GM19452 (cell line): Measurements from ENCODE around the gene ELL2.

Experiments
- ATAC-seq: cut with Tn5 transposase; IDR thresholded peaks from one replicate; pipeline ENCODE4 v1.9.1; 2021; ENCODE audit not compliant: unreplicated experiment

The ELL2 gene

DNA sequence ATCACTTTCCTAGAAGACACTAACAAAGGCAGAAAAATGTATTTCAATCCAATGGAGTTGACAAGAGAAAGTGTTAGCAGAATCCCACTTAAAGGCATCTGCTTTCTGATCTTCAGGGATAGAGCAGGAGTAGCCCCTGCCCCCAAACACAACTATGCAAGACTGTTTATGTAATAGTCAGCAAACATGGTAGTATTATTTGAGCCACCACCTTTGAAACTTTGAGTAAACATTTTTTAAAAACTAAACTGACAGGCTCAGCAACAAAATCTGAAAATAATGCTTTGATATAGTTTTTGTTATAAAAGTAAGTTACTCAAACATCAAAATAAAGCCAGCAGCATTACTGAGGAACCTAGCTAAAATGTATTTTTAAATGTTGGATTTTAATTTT is 4.8 kb downstream of the ELL2 start:
- no peak for ATAC-seq

DNA sequence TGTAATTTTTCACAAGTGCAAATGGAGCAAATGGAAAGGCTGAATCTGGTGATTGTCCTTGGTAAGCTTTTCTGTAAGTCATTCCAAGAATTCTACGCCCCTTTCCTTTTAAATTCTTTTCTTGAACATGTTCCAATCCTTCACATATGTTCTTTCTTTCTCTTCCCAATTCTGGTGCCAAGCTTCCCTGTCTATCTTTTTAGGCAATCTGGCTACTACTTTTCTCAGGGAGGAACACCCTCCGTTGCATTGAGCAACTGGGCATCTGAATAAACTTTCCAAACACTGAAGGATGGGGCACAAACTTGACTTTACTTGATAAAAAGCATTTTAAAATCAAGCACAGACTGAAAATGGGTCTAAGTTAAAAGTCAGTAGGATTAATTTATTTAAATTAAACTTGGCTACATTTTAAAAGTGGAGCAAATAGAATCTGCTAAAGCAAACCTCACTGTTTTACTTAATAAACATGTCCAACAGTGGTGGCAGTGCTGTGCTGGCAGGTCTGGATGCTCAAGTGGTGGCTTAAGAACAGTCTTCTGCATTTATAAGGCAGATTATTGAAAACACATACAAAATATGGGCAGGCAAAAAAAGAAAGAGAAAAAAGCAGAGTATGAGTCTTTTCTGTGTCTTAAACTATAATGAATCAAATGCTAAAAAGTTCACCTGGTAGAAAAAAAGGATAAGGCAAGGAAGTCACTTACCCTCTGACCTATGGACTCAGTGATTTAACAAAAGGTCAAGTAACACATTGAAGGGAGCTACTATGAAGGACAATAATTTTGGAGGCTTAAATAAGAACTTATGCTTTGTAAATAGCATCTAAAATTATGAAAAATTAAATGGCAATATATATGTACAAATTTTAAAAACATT is 5.4 kb downstream of the ELL2 start:
- no peak for ATAC-seq

DNA sequence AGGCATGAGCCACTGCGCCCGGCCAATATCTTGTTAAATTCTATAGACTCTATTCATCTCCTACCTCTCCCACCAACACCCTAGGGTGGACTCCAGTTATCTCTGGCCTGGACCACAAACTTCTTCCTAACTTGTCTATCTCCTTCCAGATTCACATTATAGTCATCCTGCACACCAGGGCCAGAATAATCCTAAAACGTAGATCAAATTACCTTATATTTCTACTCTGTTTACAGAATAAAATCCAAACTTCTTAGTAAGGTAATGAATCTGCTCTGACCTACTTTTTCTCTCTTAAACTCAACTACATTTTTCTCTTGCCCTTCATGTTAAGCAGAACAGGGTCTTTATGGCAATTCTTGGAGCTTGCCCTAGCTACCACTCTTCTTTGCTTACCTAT is 6.9 kb downstream of the ELL2 start:
- no peak for ATAC-seq

DNA sequence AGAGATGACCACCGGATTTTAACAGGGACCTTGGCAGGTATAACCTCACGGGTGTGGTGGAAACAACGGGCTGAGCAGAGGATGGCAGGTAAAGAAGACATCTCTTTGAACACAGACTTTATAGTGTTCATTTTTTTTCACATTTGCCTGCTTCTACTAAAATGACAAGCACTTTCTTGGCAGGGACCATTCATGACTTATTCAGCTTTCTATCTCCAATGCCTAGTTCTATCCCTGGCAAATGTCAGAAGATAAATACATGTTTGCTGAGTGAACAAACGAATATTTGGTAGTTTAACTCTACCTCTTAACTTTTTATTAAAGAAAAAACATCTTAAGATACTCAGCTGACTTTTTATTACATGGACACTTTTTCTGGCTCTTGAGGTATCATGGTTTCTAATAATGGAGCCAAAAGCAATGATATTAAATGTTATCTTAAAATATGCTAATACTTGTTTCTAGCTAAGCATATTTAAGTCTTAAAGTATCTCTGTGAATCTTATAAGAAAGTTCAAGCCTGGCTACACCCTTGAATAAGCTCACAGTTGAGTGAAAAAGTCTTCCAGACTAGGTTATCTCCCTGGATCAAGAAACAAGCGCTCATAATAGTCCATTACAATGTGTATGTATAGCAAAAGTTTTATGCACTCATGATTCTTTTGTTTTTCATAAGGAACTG is 8.5 kb downstream of the ELL2 start:
- ATAC-seq: no peak

DNA sequence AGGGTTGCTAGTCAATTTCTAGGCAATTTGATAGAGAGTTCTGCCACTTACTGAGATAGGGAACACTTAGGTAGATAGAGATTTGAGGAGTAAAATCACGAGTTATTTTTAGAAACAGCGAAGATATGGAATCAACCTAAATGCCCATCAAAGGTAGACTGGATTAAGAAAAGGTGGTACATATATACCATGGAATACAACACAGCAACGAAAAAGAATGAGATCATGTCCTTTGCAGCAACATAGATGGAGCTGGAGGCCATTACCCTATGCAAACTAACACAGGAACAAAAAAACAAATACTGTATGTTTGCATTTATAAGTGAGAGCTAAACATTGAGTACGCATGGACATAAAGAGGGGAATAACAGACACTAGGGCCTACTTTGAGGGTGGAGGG is 9.7 kb downstream of the ELL2 start:
- ATAC-seq: no peak

DNA sequence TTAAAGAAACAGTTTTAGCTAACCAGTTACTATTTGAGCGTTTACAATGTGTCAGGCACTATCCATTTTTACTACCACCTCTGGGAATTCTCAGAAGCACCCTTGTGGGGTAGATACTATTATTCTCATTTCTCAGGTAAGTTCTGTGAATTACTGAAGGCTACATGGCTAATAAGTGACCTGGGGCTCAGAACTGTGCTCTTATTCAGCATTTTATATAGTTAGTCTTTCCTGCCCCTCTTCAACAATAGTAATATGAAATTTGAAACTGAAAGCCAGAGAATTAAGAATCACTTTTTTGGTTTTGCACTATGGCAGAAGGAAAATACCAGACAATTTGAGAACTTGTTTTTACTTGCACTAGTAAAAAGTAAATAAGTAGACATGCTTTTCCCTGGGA is 11.8 kb downstream of the ELL2 start:
- ATAC-seq: peak; percentile 83

DNA sequence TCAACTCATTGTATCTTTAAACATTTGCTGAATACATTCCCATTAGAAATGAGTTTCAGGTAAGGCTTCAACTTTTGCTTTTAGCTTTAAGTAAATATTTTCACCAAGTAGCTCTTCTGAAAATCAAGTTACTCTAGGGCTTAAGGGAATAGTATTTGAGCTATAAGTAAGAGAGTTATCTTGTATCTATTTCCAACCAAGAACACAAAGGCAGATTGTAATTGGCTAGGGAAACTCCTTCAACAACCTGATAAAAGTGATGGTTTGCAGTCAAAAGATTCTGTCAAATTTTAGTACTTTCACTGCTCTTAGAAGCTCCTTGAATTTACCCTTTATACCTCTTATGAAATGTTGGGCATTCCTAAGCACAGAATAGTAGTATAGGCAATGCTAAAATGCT is 13.0 kb downstream of the ELL2 start:
- no peak for ATAC-seq

DNA sequence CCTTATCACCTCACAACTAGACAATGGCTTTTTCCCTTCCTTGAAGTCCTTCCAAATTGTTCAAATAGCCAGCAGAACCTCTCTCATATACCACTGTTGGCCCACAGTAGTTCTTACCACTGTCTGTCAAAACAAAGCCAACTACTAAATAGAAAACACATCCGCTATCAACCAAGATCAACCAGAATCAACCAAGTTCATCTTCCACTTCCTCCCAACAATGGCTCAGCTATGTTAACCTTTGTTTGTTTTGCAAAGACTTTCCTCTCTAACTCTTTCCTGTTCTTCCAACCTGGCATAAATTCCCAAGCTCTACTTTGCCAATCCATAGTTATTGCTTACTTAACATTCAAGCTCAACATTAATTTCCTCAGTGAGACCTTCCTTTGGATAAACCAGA is 15.2 kb downstream of the ELL2 start:
- no peak for ATAC-seq

DNA sequence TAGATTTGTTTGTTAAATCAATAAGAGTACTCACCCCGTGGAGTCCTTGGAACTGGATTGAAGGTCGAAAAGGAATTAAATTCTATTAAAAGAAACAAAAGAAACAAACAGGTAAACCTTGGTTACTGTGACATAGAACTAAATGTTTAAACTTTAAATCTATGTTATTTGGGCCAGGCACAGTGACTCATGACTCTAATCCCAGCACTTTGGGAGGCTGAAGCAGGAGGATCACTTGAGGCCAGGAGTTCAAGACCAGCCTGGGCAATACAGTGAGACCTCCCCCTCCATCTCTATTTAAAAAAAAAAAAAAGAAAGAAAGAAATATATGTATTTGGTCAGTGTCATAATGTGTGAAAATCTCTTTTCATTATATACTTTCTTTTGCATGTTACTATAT is 18.7 kb downstream of the ELL2 start:
- no peak for ATAC-seq

DNA sequence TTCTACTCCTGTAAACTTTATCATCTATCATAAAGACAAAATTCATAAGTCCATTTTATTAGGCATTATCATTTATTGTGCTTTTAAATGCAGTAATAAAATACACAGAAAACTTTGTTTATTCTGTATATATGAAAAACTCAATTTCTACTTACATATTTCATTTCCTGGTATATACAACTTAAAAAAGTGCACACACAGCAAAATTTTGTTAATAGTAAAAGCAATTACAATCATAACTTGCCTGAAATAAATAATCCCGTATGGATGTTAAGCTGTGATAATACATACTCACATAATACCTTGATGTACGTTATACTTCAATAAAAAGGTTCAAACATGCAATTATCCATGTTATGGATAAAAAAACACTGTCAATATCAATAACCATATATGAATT is 19.2 kb downstream of the ELL2 start:
- ATAC-seq: no peak

DNA sequence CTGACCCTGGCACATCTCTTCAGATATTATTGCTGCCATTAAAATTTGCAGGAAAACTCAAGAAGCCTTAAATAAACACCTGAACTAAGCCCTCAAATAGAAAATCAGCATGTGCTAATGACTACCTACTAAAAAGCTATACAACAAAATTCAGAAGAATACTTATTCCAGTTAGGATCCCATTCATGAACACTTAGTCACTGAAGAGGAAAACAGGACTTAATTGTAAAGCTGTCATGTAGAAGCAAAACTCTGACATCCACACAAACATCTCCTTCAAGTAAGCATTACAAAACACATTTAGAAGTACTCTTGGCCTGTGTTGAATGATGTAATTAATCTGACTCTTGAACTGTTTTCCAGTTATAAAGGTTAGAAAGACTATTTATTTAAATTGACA is 19.9 kb downstream of the ELL2 start:
- no peak for ATAC-seq

DNA sequence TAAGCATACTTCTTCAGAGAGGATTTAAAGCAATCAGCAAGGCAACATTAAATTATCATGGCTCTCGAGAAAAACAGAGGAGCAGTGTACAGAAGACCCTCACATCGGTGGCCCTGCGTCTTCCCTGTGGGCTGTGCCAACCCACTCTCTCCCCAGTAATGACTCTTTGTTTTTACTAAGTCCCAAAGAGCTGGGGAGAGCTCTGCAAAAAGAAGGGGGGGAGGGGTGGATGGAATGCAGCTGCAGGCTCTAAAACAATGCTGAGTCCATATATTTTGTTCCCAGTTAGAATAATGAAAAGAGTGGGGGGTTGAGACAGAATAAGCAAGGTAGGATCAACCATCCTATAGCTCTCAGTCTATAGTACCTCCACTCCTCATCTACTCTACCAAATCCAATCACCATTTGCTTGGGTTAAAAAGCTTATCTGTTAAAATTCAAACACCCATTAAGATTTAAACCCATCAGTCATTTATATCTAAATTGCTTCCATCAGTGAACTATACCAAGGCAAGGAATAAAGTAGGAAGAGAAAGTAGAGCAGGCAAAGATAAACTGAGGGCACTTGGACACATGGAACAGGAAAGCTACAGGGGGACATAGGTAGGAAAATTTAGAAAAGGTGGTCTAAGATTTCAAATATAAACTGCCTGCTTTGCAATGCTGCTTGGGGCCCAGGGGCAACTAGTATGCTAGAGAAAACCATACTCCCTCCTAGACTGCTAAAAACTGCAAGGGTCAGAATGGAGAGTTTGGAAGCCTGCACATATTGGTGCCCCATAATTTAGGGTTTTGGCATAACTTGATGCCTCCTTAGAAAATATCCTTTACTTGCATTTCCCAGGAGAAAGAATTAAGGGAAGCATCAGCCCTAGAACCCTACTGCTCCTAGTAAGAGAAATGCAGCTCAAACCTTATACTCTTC is 20.6 kb downstream of the ELL2 start:
- no peak for ATAC-seq

DNA sequence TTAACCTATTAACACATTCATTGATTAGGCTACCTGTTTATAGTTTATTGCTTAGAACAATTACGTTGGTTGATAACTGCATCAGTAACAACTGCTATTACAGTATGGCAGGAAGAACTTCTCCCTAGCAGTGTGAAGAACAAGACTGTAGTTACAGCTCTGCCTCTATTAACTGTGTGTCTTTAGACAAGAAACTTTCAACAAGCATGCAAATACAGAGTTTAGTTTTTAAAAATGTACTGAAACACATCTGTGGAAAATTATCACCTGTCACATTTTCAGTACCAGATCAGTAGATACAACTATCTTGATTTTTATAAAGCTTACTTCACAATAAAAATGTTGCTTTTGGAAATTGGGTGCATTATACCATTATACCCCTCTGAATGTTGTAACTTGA is 22.2 kb downstream of the ELL2 start:
- peak; percentile 60 for ATAC-seq

DNA sequence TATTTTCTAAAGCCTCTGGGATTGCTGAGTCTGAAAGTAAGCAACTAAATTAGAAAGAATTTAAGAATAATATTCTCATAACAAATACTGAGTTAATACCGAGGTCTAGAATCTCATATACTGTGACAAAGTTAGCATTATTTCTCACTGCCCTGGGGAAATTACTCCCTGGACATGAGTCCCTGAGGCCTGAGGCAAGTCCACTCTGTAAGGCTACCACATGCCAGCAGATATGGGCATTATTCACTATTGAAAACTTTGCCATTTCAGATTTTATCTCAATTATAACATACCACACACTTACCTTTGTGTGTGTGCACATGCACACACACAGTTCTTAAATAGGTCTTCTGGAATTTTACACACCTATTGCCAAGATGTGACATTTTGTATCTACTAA is 22.9 kb downstream of the ELL2 start:
- no peak for ATAC-seq

DNA sequence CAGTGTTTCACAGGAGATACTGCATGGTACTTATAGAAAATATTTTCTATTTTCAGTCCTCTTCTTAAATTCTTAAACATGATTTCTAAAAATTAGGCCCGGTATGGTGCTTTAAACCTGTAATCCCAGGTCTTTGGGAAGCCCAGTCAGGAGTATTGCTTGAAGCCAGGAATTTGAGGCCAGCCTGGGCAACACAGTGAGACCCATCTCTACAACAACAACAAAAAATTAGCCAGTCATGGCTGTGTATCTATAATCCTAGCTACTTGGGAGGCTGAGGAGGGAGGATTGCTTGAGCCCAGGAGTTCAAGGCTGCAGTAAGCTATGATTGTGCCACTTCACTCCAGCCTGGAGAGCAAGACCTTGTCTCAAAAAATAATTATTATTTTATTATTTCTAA is 23.3 kb downstream of the ELL2 start:
- ATAC-seq: no peak

DNA sequence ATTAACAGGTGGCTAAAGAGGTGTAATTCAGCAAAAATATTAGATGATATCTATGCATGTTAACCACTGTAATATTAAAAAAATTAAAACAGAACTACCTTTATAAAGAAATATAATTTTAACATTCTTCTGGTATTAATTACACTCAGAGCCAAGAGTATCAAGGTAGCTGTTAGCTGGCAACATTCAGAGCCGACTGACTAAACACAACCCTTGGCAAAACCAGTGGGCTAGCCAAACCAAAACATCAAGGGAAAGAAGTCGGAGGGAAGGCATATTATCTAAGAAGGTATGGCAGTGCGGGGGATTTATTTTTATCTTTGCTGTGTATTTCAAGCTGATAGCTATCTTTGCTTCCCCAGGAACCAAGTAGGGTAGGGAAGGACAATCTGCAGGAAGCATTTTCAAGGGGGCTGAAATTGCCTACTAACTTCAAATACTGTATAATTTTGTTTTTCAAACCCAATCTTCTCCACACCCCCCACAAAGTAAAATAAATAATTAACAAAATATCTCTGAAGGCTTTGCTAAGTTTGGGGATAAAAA is 24.0 kb downstream of the ELL2 start:
- no peak for ATAC-seq

DNA sequence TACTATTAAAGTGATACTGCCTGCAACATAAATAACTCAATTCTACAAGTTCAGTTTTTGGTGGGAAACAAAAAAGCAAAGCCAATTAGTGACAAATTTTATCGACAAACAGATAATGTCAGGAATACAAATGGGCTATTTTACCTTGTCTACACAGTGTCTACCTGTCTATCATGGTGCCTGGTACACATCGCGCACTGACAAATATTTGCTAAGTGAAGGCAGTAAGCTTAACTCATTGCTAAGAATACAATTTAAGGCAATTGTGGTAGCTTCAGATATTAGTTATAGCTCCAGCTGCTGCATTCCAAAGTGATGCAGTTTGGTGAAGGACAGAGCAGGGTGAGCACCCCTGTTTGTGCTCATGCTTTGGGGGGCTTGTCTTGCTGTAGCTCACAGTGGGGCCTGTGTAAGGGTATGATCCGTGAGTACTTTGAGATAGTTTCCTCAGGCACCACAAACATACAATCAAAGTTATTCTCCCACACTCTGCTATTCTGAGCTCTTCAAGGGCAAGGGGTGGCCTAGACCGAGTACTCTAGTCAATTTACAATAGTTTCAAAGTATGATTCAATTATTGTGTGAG is 24.7 kb downstream of the ELL2 start:
- no peak for ATAC-seq

DNA sequence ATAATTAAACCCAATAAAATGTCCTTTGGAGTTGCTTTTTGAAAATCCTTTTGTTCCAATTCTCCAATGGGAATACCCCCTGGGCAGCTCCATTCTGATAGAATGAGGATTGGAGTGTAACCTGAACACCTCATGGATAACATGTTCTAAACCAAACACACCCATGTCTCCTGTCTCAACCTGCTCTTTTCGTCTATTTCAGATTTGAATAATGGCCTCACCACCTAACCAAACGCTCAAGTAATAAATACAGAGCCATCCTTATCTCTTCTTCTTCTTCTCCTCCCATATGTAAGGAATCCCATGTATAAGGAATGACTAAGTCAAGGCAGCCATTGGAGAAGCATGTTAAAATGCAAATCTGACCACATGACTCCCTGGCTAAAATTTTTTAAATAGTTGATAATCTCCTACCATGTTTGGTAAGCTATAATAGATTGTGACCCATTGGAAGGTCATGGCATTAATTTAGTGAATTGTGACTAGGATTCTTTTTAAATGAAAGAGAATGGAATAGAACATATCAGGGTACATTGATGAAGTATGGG is 26.0 kb downstream of the ELL2 start:
- ATAC-seq: no peak

DNA sequence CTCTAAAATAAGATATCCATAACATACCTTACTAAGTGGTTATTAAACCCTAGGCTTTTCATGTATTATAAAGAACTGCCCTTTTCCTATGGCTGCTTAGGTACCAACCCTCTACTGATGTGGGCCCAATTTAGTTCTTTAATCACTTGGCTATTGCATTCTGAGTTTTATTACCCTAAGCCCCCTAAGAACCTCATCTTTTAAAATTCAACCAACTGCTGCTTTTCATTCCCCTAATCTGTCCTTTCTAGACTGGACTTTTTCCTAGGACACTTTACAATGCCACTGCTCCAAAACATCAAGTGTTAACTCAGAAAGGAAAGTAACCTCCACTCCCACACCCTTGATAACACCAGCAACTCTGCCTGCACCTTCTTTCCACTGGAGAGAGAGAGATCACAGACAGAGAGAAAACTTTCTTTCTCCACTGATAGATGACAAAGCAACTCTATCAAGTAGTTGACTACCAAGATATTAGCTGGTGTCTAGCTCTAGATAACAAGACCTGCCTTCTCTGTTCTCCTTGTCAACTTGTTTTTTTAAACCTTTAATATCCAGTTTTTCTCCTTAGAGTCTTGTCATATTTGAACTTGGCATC is 27.3 kb downstream of the ELL2 start:
- ATAC-seq: no peak

DNA sequence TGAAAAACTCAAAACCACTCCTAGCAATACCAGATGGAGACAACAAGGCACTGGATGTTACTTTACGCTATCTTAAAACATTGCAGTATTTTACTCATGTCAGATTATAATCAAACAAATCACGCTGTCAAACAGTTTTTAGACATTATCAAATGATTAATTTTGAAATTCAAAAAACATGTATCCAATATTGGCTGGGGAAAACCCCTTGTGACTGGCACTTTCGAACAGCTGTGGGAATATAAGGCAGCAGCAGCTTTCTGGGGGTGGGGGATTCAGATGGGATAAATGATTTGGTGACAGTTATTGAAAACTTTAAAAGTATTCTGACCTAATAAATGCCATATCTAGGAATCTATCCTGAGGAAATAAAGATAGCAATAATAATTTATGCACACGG is 28.7 kb downstream of the ELL2 start:
- no peak for ATAC-seq
